ENCODE measurements around the gene ADGRG6.

GRCh38 chr6:142376115-142376514 lies 74.3 kb downstream of the ADGRG6 start:
- no peak for TF ChIP-seq CTCF (IDR thresholded peaks at IDR 0.05; ENCODE audit: low read length)
- no peak for TF ChIP-seq EZH2 (optimal IDR thresholded peaks at IDR 0.05; ENCODE audit: low read depth, low read length)

All from MM.1S (cell line).